Chondrocyte (in vitro differentiated cells): ENCODE results near the gene ARMC3. TPM values are rescaled to one million over a fixed set of nuclear protein-coding genes. Genes with fewer than 3 reads are reported as not detected.
"Not testable (repeated sequence)": the region's sequence is repeated elsewhere in the genome, so short reads cannot be mapped to it uniquely, and the experiment has no call there.

Experiments
- DNase-seq: peaks from one replicate; pipeline ENCODE4 v3.0.0; 2021; ENCODE audit warnings: mixed read lengths, low spot score
- H3K27ac Mint-ChIP-seq: one replicate; pipeline ENCODE4 v1.8.0; 2021; ENCODE audit warnings: mild to moderate bottlenecking, moderate library complexity, mixed read lengths; ENCODE audit not compliant: unreplicated experiment
- H3K27me3 Mint-ChIP-seq: 2 replicates; pipeline ENCODE4 v1.8.0; 2021; ENCODE audit warnings: low read depth, mixed read lengths
- H3K36me3 Mint-ChIP-seq: 2 replicates; pipeline ENCODE4 v1.8.0; 2021; ENCODE audit warnings: low read depth, mixed read lengths
- H3K4me1 Mint-ChIP-seq: 2 replicates; pipeline ENCODE4 v1.8.0; 2021; ENCODE audit warnings: low read depth, mild to moderate bottlenecking, mixed read lengths
- H3K4me3 Mint-ChIP-seq: one replicate; pipeline ENCODE4 v1.8.0; 2021; ENCODE audit warnings: mild to moderate bottlenecking, moderate library complexity, mixed read lengths; ENCODE audit not compliant: unreplicated experiment
- H3K9me3 Mint-ChIP-seq: 2 replicates; pipeline ENCODE4 v1.8.0; 2021; ENCODE audit warnings: low read depth, mixed read lengths
- total RNA-seq: library from RNA; stranded (reverse); gene quantifications from 3 replicates; pipeline ENCODE4 v1.2.1, GENCODE V29; 2021
- TF ChIP-seq, protein P1 (sequence below): fragments of 200-600 bp; sonication (generic); IDR thresholded peaks from 2 replicates; pipeline ENCODE4 v1.5.0; 2021; ENCODE audit warnings: antibody characterized with exemption, mild to moderate bottlenecking, moderate library complexity

The ARMC3 gene
- total RNA-seq, 1 donor from 2014 or later: 0.27 TPM

DNA sequence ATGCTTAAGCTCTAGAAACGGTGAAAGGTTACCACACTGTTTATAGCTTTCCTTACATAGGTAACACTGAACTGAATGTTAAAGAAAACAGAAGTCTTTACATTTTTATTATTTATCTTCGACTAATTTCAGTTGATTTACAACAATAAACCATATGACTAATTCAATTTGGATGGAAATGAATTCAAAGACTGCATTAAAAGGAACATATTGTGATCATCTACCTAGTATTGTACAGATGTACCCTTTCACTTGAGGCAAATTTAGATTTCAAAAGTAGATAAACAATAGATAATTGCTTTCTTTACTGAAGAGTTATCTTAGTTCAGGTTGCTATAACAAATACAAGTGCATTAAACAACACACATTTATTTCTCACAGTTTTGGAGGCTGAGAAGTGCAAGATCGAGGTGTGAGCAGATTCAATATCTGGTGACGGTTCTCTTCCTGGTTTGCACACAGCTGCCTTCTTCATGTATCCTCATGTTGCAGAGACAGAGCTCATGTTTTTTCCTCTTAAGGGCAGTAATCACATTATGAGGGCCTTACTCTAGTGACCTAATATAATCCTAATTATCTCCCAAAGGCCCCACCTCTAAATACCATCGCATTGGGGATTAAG lies 15.0 kb upstream of the ARMC3 start:
- H3K4me1 Mint-ChIP-seq: peaks cover 7% of the 10 kb centered on the region

DNA sequence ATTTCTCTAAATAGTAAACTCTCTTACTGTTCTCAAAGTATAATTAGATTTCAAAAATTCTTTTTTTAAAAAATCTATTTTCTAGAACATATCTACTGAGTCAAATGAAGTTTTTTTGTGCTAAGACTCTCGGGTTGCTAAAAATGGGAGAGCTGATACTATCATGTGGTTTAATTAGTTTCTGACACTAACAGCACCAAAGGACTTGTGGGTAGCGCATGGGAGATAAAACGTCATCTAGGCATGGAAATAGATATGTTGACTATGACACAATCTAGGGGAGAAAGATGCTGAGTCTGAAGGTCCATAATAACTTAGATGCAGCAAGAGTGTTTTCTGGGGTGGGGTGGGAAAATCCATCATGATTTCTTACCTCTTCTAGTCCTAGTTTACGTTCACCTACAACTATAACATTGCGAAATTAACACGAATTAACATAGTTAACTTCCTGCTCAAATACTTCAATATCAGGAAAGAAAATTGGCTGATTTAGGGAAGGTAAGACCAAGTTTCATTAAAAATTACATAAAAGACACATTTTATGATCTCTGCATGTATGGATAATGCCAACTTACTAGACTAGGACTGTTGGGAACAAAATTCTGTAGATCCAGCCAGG lies 14.3 kb upstream of the ARMC3 start:
- H3K9me3 Mint-ChIP-seq: peaks cover 11% of the 10 kb centered on the region
- H3K4me1 Mint-ChIP-seq: peaks cover 7% of the 10 kb centered on the region
- TF ChIP-seq, protein P1, sequence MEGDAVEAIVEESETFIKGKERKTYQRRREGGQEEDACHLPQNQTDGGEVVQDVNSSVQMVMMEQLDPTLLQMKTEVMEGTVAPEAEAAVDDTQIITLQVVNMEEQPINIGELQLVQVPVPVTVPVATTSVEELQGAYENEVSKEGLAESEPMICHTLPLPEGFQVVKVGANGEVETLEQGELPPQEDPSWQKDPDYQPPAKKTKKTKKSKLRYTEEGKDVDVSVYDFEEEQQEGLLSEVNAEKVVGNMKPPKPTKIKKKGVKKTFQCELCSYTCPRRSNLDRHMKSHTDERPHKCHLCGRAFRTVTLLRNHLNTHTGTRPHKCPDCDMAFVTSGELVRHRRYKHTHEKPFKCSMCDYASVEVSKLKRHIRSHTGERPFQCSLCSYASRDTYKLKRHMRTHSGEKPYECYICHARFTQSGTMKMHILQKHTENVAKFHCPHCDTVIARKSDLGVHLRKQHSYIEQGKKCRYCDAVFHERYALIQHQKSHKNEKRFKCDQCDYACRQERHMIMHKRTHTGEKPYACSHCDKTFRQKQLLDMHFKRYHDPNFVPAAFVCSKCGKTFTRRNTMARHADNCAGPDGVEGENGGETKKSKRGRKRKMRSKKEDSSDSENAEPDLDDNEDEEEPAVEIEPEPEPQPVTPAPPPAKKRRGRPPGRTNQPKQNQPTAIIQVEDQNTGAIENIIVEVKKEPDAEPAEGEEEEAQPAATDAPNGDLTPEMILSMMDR: no peak

More for the DNA sequence above, 15.0 kb upstream of the ARMC3 start:
- TF ChIP-seq, protein P1: no peak
- Mint-ChIP-seq H3K27ac (no peak overlapping the region), H3K4me3 (no peak overlapping the region), H3K36me3 (no peaks in the 10 kb centered on the region), H3K27me3 (no peaks in the 10 kb centered on the region), H3K9me3 (peaks cover 8% of the 10 kb centered on the region)
- no peak for DNase-seq

DNA sequence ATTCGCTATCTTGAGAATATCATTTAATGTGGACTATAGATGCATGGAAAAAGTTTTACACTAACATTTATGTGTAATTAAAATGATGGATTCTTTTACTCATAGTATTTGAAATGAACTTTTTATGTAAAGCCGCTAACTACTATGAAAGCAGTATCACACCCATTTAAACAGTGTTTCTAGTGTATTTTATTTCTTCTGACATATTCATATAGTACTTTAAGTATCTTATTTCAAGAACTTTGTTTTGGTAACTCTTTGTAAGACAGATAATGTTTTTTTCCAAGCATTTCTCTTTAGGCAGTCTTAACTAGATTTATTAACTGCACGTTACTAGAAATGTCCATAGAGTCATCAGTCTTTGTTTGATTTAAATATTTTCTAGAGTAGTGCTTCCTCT lies 12.5 kb upstream of the ARMC3 start:
- Mint-ChIP-seq H3K27me3 (peaks cover 3% of the 10 kb centered on the region), H3K4me3 (no peak overlapping the region), H3K27ac (no peak overlapping the region), H3K9me3 (peaks cover 6% of the 10 kb centered on the region), H3K36me3 (no peaks in the 10 kb centered on the region), H3K4me1 (peaks cover 7% of the 10 kb centered on the region)
- DNase-seq: no peak
- TF ChIP-seq, protein P1: no peak

More for the DNA sequence above, 14.3 kb upstream of the ARMC3 start:
- no peaks in the 10 kb centered on the region for H3K27me3 Mint-ChIP-seq
- no peak overlapping the region for H3K4me3 Mint-ChIP-seq
- no peaks in the 10 kb centered on the region for H3K36me3 Mint-ChIP-seq
- DNase-seq: no peak
- H3K27ac Mint-ChIP-seq: no peak overlapping the region

DNA sequence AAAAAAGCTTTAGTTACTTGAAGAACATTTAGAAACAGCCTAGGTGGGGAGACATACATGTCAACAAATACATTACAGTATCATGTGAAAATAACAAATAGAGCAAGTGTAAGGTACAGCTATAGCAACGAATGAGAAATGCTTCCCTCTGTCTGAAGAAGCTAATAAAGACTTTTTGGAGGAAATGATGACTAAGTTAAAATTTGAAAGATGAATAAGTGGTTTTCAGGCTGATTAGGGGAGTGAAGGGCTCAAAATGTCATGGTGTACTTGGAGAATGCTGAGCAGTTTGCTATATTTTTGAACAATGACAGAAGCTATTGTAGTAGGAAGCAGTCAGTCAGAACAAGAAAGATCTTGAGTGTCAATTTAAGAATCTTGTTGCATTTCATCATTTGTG lies 2.8 kb upstream of the ARMC3 start:
- DNase-seq: no peak
- Mint-ChIP-seq H3K4me1 (no peaks in the 10 kb centered on the region), H3K9me3 (peaks cover 16% of the 10 kb centered on the region), H3K27ac (no peak overlapping the region), H3K36me3 (peaks cover 2% of the 10 kb centered on the region), H3K27me3 (peaks cover 3% of the 10 kb centered on the region), H3K4me3 (no peak overlapping the region)
- TF ChIP-seq, protein P1: no peak

DNA sequence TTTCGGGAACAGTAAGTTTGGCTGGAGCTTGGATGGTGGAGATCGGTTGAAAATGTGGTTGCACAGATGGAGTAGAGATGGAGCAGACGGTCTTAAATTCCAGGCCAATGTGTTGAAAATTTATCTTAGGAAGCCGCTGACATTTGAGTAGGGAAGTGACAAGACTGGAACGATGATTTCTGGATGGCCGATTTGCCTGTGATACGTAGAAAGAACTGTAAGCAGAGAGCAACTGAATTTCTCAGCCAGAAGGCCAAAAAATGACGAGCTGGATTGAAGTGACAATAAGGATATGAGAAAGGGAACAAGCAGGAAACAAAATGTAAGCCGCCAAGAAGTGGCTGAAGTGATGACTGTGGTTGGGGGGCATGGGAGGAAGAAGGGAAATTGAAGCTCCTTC lies 687 bp upstream of the ARMC3 start:
- no peak for DNase-seq
- H3K9me3 Mint-ChIP-seq: peaks cover 6% of the 10 kb centered on the region
- TF ChIP-seq, protein P1: no peak
- peaks cover 1% of the 10 kb centered on the region for H3K4me1 Mint-ChIP-seq
- no peak overlapping the region for H3K27ac Mint-ChIP-seq
- H3K4me3 Mint-ChIP-seq: no peak overlapping the region
- peaks cover 2% of the 10 kb centered on the region for H3K36me3 Mint-ChIP-seq
- H3K27me3 Mint-ChIP-seq: no peaks in the 10 kb centered on the region

DNA sequence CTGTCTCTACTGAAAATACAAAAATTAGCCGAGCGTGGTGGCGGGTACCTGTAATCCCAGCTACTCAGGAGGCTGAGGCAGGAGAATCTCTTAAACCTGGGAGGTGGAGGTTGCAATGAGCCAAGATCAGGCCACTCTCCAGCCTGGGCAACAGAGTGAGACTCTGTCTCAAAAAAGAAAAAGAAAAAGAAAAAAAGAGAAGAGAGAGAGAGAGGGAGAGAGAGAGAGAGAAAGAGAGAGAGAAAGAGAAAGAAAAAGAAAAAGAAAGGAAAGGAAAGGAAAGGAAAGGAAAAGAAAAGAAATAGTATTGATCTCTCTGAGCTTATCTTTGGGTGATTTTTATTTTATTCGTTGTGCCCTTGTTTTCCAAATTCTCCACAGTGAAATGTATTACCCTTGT lies 1.2 kb downstream of the ARMC3 start:
- DNase-seq, H3K9me3 Mint-ChIP-seq, H3K27ac Mint-ChIP-seq, H3K27me3 Mint-ChIP-seq, H3K36me3 Mint-ChIP-seq, H3K4me1 Mint-ChIP-seq, H3K4me3 Mint-ChIP-seq: not testable (repeated sequence)
